ENCODE data around the gene ETHE1.
"Not testable (repeated sequence)": the region's sequence is repeated elsewhere in the genome, so short reads cannot be mapped to it uniquely, and the experiment has no call there.

Gene ETHE1

GRCh38 chr19:43551399-43552197, 24.6 kb upstream of the ETHE1 start:
- no peak for DNase-seq

GRCh38 chr19:43548706-43549105, 21.7 kb upstream of the ETHE1 start:
- DNase-seq = no peak

DNA sequence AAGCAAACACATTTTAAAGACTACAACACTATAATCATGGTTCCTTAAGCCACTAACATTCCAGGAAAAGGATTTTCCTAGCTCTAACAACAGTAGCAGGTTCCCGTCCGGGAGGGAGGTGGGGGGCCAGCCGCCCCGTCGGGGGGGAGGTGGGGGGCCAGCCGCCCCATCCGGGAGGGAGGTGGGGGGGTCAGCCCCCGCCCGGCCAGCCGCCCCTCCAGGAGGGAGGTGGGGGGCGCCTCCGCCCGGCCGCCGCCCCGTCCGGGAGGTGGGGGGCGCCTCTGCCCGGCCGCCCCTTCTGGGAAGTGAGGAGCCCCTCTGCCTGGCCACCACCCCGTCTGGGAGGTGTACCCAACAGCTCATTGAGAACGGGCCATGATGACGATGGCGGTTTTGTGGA, 20.9 kb upstream of the ETHE1 start:
- not testable (repeated sequence) for DNase-seq

DNA sequence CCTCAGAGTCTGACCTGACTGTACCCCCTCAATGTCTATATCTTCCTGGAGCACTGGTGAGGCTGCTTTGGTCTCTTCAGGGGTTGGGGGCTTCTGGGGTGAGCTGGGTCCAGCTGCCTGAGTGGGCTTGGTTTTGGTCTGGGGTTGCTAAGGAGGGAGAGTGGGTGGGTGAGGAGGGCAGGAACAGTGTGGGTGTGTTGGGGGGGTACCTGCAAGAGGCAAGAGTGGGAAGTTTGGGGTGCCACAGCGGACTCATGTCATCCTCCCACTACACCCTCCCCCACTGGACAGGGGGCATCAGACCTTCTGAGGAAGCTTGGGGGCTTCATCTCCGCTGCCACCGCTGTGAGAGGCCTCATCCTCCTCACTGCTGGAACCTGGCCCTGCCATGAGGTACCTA, 19.6 kb upstream of the ETHE1 start:
- DNase-seq = no peak

- no peak for DNase-seq
Measured at GRCh38 chr19:43545981-43546380, 19.0 kb upstream of the ETHE1 start.

- no peak for DNase-seq
Measured at GRCh38 chr19:43545276-43545675, 18.3 kb upstream of the ETHE1 start.

DNA sequence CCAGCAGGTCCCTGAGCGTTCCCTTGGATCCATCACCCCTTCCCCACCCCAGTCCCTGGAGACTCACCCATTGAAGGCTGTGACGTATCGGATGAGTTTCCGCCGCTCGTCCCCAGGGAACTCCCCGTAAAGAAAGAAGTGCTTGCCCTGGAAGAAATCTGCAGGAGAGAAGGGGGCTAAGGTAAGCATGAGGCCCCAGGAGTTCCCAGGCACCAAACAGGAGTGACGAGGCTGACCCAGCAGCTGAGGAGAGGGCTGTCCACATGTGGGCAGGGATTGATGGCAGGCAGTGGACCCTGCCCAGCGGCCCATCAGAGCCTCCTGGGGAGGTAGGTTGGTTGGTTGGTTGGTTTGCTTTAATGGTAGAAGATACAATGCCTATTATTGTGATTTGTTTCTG, 17.1 kb upstream of the ETHE1 start:
- DNase-seq = no peak

DNA sequence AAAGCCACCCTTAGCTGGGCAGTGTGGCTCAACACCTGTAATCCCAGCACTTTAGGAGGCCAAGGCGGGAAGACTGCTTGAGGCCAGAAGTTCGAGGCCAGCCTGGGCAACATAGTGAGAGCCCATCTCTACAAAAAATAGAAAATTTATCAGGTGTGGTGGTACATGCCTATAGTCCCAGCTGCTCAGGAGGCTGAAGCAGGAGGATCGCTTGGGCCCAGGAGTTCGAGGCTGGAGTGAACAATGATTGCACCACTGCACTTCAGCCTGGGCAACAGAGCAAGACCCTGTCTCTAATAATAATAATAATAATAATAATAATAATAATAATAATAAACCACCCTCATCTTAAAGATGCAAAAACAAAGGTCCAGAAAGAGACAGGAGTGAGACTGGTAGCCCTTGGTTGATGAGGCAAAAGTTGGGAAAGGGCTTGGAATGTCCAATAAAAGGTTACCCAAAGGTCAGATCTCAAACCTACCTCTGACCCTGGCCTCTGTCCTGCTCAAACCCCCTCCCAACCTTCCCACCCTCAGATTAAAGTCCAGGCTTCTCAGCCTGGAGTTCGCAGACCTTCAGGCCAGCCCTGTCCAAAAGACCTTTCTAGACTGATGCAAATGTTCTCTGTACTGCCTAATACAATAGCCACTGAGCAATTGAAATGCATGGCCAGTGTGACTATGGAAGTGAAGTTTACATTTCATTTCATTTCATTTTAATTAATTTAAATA, 15.1 kb upstream of the ETHE1 start:
- DNase-seq = no peak

DNA sequence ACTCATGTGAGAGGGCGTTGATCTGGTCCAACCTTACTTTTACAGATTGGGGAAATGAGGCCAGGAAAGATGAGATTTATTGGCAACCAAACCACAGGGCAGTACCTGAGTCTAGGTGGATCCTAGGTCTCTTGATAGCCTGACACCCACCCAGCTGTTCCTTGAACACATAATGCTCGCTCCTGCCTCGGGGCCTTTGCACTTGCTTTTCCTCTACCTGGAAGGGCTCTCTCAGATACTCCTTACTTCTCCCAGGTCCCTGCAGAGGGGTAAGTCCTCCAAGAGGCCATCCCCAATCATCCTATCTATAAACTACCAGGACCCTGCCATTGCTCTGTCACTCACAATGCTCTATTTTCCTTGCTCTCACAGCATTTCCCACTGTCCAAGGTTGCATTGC, 13.4 kb upstream of the ETHE1 start:
- DNase-seq = no peak

DNA sequence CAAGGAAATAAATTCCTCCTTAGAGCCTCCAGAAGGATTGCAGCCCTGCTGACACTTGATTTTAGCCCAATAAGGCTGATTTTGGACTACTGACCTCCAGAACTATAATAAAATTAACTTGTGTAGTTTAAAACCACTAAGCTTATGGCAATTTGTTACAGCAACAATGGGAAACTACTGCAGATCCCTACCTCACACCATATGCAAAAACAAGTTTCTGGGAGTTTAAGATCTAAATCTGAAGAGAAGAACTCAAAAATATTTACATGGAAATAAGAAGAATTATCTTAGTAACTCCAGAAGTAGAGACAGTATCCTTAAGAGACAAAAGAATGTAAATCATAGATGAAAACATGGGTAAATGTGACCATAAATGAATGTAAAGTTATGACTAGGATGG, 11.9 kb upstream of the ETHE1 start:
- no peak for DNase-seq

- DNase-seq = peak; percentile 17
Measured at GRCh38 chr19:43534816-43535761, 8.1 kb upstream of the ETHE1 start.

GRCh38 chr19:43534305-43534815, 7.4 kb upstream of the ETHE1 start:
- DNase-seq = no peak

- DNase-seq = peak; percentile 98
Measured at GRCh38 chr19:43533546-43534304, 6.7 kb upstream of the ETHE1 start.

DNA sequence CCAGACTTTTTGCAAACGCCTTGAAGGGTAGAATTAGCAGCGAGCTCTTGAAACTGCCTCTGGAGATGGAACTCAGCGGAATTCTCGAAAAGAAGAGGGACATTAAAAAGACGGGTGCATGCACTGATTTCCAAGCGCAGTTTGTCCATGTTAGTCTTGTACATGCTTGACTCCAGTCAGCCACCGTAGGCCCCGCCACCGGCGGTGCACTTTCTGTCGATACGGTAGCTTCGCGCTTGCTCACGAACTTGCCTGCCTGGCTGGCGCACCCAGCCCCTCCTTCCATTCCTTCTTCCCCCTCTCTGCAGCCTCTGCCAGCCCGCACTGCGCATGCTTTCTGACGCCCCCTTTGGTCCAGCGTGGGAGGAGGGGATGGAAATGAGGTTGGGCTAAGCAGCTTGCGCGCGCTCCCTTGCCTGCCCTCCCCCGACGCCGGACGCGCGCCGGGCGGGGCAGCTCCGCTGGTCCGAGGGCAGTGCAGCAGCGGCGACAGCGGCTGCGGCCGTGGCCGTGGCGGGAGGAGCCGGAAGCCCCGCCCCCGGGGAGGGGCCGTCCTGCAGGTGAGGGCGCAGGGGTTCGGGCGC, 6.1 kb upstream of the ETHE1 start, which contains the start of gene ZNF575:
Gene ZNF575 (plus strand): TSS at position 227 of the 584 bp plus-strand sequence. CDS start 1,235 bp downstream, outside the sequence.
- DNase-seq = peak; percentile 89

GRCh38 chr19:43532571-43532961, 5.6 kb upstream of the ETHE1 start:
- DNase-seq = peak; percentile 72

DNA sequence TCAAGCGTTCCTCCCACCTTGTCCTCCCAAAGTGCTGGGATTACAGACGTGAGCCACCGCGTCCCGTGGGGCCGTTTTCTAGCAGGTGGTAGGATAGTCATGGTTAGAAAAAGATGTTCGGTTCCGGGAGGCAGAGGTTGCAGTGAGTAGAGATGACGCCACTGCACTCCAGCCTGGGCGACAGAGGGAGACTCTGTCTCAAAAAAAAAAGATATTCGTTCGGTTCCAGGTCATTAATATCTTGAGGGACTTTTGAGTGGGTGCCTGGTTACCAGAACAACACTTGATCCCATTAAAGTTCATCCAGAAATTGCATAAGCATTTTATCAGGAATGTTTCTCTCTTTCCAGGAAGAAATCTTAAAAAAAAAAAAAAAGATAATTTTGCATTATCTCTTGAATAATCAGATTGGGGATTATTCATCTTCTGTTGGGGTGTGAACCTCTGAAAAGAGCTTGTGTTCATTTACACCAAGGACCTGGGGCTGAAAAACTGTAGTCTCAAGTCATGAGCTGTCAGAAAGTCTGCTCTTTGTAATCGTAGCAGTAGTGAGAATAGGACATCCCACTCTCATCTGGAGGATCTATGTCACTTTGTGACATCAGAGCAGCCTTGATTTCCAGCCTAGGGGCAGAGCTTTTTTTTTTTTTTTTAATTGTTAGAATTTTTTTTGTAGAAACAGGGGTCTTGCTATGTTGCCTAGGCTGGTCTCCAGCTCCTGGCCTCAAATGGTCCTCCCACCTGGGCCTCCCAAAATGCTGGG, 1.0 kb upstream of the ETHE1 start:
- DNase-seq = peak; percentile 23

DNA sequence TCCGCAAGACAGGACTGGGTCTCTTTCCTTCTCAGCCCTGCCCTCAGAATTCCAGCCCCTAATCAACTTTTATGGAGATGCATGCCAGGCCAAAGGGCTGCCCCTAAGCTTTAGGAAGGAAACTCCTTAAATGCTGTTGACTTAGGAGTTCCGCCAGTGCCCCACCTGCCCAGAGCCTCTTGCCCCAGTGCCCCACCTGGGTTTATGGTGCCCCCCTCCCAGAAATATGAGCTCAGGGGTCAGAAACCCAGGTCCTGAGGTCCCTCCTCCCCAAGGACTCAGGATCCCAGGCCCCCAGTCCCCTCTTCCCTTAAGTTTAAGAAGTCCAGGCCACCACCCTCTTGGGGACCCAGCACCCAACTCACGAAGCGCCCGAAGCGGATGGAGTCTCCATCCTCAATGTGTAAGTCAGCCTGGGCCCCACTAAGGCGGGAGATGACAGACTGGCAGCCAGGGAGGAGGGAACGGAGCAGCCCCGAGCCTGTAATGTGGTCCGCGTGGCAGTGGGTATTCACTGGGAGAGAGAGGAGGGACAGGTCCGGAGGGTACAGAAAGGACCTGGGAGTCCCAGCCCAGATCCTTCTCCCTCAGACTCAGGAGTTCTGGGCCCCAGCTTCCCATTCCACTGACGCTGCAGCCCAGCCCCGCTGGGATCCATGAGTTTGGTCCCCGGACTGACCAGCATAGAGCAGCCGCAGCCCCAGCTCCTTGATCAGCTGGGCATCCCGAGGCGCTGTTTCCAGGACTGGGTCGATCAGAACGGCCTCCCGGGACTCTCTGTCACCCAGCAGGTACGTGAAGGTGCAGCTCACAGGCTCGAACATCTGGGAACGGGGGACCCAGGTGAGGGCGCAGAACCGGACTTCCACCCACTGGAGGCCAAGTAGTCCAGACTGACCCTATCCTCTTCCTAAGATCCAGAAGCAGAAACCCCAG, 897 bp downstream of the ETHE1 start:
- DNase-seq = peak; percentile 44

DNA sequence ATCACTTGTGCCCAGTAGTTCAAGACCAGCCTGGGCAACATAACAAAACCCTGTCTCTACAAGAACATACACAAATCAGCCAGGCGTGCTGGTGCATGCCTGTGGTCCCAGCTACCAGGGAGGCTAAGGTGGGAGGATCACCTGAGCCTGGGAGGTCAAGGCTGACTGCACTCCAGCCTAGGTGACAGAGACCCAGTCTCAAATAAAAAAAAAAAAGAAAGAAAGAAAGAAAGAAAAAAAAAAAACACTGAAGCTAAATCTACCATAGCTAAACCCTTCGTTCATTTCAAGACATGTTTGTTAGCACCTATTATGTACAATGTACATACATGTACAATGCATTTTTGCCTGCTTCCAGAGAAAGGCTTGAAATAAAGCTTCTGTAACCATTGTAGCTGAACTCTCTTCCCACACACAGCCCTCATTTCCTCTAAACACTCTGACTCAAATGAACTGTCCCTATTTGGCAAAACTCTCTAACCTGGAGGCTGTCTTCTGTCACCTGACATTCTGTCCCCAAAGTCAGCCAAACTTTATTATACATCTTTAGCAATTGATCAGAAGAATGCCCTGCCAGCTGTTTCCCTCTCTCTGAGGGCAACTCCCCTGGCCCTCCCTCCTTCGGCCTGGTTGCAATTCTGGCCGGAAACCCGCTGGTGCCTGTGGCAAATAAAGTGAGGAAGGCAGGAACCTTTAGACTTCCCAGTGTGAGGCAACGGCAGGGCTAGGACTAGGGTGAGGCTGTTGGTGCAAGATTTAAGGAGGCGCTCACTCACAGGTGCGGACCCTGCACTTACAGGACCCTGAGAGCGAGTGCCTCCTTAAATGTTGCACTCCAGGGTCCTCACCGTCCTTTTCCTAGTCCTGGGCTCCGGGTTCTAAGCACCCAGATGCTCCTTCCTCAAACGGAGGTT, 1.8 kb downstream of the ETHE1 start:
- peak; percentile 52 for DNase-seq

DNA sequence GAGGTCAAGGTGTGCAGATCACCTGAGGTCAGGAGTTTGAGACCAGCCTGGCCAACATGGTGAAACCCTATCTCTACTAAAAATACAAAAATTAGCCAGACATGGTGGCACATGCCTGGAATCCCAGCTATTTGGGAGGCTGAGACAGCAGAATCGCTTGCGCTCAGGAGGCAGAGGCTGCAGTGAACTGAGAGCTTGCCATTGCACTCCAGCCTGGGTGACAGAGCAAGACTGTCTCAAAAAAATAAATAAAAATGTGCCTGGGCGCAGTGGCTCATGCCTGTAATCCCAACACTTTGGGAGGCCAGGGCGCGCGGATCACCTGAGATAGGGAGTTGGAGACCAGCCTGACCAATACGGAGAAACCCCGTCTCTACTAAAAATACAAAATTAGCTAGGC, 3.3 kb downstream of the ETHE1 start:
- DNase-seq = not testable (repeated sequence)

Data from activated CD4-positive, alpha-beta T cell treated with anti-CD3 and anti-CD28 coated beads, Interleukin-2, Interleukin-6, amounts not matched to agents 100 ng/mL and 50 ng/mL, durations not matched to agents 16 hours and 8 hours (primary cell).